GM06990 (cell line): Measurements from ENCODE around the gene TEAD3.
A peak's percentile ranks its signal among the peaks of the same experiment; 100 is the strongest.

Experiments
- DNase-seq: peaks from one replicate; pipeline ENCODE4 v3.0.0-alpha.2; 2011; ENCODE audit not compliant: insufficient read length; ENCODE audit errors: extremely low read depth
- H3K27me3 ChIP-seq: replicated peaks from 2 replicates; pipeline ENCODE4 v1.6.0; 2011; ENCODE audit warnings: low read length; ENCODE audit not compliant: control insufficient read depth, insufficient read depth
- H3K36me3 ChIP-seq: 2 replicates; pipeline ENCODE4 v1.5.1; 2011; ENCODE audit warnings: low read length; ENCODE audit not compliant: control insufficient read depth, insufficient read depth
- H3K4me3 ChIP-seq: replicated peaks from 2 replicates; pipeline ENCODE4 v1.5.1; 2011; ENCODE audit warnings: low read depth, mild to moderate bottlenecking, control low read depth, low read length
- TF ChIP-seq, protein P1 (sequence below): IDR thresholded peaks from 2 replicates; pipeline ENCODE4 v1.5.1; 2011; ENCODE audit warnings: low read length, control low read depth, mild to moderate bottlenecking, inconsistent platforms; ENCODE audit not compliant: insufficient read depth, poor library complexity, severe bottlenecking

Gene TEAD3

DNA sequence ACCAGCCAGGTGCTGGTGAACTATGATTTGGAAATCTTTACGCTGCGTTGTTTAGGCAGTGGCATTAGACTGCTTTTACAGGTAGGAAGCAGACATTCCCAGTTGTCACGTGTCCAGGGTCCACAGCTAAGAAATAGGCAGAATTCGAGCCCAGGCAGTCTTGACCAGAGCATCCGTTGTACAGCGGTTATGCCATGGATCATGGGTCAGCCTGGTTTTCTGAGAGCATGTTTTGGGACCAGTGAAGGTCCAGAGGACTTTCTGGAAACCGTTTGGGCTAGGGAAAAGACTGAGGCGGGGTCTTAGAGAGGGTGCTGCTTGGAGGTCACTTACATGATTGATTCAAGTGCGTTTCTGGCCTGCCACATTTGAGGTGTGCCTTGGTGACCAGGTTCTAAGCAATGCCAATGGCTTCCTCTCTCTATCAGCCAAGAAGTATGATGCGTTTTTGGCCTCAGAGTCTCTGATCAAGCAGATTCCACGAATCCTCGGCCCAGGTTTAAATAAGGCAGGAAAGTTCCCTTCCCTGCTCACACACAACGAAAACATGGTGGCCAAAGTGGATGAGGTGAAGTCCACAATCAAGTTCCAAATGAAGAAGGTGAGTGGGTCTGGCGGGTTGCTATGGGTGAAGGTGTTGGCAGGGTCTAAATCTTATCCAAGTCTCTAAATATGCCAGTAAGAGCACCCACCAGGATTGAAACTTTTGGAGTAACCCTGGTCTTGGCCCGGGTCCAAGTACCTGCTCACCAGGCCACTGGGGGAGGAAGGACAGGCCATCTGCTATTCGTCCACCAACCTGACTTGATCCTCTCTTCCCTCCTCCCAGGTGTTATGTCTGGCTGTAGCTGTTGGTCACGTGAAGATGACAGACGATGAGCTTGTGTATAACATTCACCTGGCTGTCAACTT lies 26.9 kb downstream of the TEAD3 start:
- no peak for DNase-seq
- H3K4me3 ChIP-seq: peak overlapping the region; percentile 94
- TF ChIP-seq, protein P1, sequence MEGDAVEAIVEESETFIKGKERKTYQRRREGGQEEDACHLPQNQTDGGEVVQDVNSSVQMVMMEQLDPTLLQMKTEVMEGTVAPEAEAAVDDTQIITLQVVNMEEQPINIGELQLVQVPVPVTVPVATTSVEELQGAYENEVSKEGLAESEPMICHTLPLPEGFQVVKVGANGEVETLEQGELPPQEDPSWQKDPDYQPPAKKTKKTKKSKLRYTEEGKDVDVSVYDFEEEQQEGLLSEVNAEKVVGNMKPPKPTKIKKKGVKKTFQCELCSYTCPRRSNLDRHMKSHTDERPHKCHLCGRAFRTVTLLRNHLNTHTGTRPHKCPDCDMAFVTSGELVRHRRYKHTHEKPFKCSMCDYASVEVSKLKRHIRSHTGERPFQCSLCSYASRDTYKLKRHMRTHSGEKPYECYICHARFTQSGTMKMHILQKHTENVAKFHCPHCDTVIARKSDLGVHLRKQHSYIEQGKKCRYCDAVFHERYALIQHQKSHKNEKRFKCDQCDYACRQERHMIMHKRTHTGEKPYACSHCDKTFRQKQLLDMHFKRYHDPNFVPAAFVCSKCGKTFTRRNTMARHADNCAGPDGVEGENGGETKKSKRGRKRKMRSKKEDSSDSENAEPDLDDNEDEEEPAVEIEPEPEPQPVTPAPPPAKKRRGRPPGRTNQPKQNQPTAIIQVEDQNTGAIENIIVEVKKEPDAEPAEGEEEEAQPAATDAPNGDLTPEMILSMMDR: no peak
- H3K27me3 ChIP-seq: no peaks in the 10 kb centered on the region
- H3K36me3 ChIP-seq: peaks cover 26% of the 10 kb centered on the region

DNA sequence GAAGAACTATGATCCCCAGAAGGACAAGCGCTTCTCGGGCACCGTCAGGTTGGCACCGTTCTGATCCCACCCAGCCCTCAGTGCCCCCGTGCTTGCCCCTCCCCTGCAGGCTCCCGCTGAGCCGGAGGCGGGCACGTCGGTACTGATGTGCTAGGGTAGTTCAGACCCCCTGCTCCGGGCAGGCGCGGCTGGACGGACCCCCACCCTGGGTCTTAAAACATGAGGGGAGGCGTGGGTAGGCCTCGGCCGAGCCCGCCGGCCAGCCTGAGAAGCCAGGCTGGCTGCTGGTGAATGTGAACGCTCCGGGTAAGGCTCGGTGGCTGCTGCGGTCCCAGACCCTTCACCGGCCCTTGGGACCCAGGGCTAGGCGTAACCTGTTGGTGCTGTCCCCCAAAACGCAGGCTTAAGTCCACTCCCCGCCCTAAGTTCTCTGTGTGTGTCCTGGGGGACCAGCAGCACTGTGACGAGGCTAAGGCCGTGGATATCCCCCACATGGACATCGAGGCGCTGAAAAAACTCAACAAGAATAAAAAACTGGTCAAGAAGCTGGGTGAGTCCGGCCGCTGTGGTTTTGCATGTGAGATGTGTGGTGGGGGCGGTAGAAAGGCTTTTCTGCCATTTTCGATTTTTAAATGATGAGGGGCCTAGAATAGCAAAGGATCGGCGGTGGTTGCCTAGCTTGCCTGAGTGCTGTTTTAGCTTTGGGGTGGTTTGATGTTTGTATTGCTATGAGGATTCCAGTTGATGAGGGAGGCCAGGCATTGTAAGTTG lies 27.7 kb downstream of the TEAD3 start:
- Histone ChIP-seq H3K27me3 (no peaks in the 10 kb centered on the region), H3K36me3 (peaks cover 26% of the 10 kb centered on the region), H3K4me3 (peak overlapping the region; percentile 94)
- peak; percentile 57 for DNase-seq
- TF ChIP-seq, protein P1: no peak

DNA sequence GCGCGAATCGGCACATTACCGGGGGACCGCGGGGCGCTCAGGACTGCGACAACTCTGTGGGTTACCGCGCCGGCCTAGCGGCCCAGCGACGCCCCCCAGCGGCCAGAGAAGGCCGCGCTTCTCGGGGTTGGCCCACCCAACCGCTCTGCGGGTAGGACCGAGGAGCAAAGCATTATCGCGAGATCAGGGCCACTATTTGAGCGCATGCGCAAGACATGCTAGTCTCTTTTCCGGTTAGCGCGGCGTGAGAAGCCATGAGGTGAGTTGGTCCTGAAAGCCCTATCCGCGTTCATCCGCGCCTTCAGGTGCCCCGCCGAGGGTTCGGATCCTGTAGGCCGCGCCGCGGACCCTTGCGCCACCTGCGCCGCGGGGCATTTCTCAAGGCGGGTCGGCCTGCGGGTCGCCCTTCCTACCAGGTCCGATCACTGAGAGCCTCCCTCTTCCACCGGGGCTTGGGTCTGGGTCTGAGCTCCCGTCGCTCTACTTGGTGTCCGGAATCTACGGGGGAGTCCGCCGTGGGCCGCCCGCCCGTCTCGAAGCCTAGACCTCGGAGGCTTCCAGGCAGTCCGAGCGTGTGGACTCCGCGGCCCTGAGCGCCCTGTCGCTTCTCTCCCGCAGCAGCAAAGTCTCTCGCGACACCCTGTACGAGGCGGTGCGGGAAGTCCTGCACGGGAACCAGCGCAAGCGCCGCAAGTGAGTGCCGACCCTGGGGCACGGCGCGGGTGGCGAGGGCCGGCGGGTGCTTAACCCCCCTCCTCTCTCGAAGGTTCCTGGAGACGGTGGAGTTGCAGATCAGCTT lies 28.5 kb downstream of the TEAD3 start, which contains the start of gene RPL10A:
Gene RPL10A, plus strand, starts transcription at position 221 of the 799 bp plus-strand sequence. Its CDS starts 34 bp downstream, at position 255.
- DNase-seq: peak; percentile 95
- peaks cover 24% of the 10 kb centered on the region for H3K36me3 ChIP-seq
- TF ChIP-seq, protein P1: peak; percentile 99
- no peaks in the 10 kb centered on the region for H3K27me3 ChIP-seq
- peak within 1 kb of the TSS; percentile 94 for H3K4me3 ChIP-seq

DNA sequence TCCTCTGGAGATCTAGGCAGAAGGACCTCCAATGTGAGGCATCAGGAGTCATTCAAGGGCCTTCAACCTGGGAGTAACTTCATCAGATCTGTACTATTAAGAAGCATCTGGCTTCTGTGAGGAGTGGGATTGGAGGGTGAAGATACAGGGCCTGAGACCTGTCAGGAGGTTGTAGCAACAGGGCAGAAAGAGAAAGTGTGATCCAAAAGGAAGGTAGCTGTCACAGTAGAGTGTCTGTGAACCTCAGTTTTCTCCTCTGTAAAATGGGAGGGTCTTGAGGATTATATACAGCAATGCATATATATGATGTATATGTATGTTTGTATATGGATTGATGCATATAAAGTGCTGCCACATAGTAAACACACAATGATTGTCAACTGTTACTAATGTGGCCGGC lies 31.2 kb downstream of the TEAD3 start:
- Histone ChIP-seq H3K27me3 (no peaks in the 10 kb centered on the region), H3K4me3 (no peak overlapping the region), H3K36me3 (peaks cover 15% of the 10 kb centered on the region)
- no peak for DNase-seq
- TF ChIP-seq, protein P1: no peak

DNA sequence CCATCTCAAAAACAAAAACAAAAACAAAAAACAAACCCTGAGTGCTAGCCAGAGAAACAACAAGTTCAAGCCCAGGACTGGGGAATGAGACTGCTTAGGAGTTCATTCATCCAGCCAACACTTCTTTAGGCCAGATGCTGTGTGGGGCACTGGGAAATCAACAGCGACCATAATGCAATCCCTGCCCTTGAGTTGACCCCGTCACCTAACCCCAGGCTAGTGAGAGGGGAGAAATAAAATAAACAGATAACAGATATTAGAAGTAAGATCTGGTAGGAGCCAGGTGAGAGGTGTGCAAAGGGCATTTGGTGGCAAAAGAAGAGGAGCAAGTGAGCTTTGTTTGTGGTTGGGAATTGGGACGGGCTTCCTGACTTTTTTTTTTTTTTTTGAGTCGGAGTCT lies 33.6 kb downstream of the TEAD3 start:
- Histone ChIP-seq H3K27me3 (no peaks in the 10 kb centered on the region), H3K4me3 (no peak overlapping the region), H3K36me3 (peaks cover 8% of the 10 kb centered on the region)
- no peak for DNase-seq
- TF ChIP-seq, protein P1: no peak
